IPS-15b (cell line): ENCODE results near the gene TAAR5.
"Not testable (repeated sequence)": the region's sequence is repeated elsewhere in the genome, so short reads cannot be mapped to it uniquely, and the experiment has no call there.

Experiments
- H3K27me3 ChIP-seq: one replicate; pipeline ENCODE4 v1.6.1; 2013; ENCODE audit warnings: low read length; ENCODE audit not compliant: control insufficient read depth, insufficient read depth
- H3K36me3 ChIP-seq: one replicate; pipeline ENCODE4 v1.6.1; 2013; ENCODE audit warnings: low read length; ENCODE audit not compliant: control insufficient read depth, insufficient read depth
- H3K4me1 ChIP-seq: one replicate; pipeline ENCODE4 v1.6.1; 2013; ENCODE audit warnings: mild to moderate bottlenecking, low read length; ENCODE audit not compliant: control insufficient read depth, insufficient read depth
- H3K4me3 ChIP-seq: one replicate; pipeline ENCODE4 v1.5.1; 2013; ENCODE audit warnings: low read depth, low read length
- H3K9ac ChIP-seq: one replicate; pipeline ENCODE4 v1.6.1; 2013; ENCODE audit warnings: low read depth, mild to moderate bottlenecking, low read length
- H3K9me3 ChIP-seq: one replicate; pipeline ENCODE4 v1.6.1; 2013; ENCODE audit warnings: mild to moderate bottlenecking, low read length; ENCODE audit not compliant: control insufficient read depth, insufficient read depth

TAAR5 gene

GRCh38 chr6:132568611-132569010 lies 20.9 kb downstream of the TAAR5 start:
- Histone ChIP-seq H3K9ac (no peak overlapping the region), H3K4me1 (no peaks in the 10 kb centered on the region), H3K36me3 (no peaks in the 10 kb centered on the region), H3K27me3 (no peaks in the 10 kb centered on the region), H3K4me3 (no peak overlapping the region), H3K9me3 (no peaks in the 10 kb centered on the region)

GRCh38 chr6:132567566-132567965 lies 22.0 kb downstream of the TAAR5 start:
- Histone ChIP-seq H3K27me3 (no peaks in the 10 kb centered on the region), H3K4me3 (no peak overlapping the region), H3K9ac (no peak overlapping the region), H3K36me3 (no peaks in the 10 kb centered on the region), H3K4me1 (no peaks in the 10 kb centered on the region), H3K9me3 (no peaks in the 10 kb centered on the region)

GRCh38 chr6:132566404-132566803 lies 23.1 kb downstream of the TAAR5 start:
- Histone ChIP-seq H3K4me3 (no peak overlapping the region), H3K9ac (no peak overlapping the region), H3K9me3 (no peaks in the 10 kb centered on the region), H3K36me3 (no peaks in the 10 kb centered on the region), H3K27me3 (no peaks in the 10 kb centered on the region), H3K4me1 (no peaks in the 10 kb centered on the region)

GRCh38 chr6:132560087-132560486 lies 29.5 kb downstream of the TAAR5 start:
- not testable (repeated sequence) for H3K4me3 ChIP-seq, H3K36me3 ChIP-seq, H3K4me1 ChIP-seq, H3K9ac ChIP-seq, H3K27me3 ChIP-seq, H3K9me3 ChIP-seq

GRCh38 chr6:132552372-132552771 lies 37.2 kb downstream of the TAAR5 start, which contains the start of gene TAAR8:
TAAR8 (plus strand) TSS chr6:132552672; CDS start chr6:132552693, 21 bp downstream.
- Histone ChIP-seq H3K27me3 (no peaks in the 10 kb centered on the region), H3K4me3 (no peak within 1 kb of the TSS), H3K9ac (no peak within 1 kb of the TSS), H3K4me1 (no peaks in the 10 kb centered on the region), H3K36me3 (no peaks in the 10 kb centered on the region), H3K9me3 (no peaks in the 10 kb centered on the region)

- no peak overlapping the region for H3K4me3 ChIP-seq
- H3K4me1 ChIP-seq: no peaks in the 10 kb centered on the region
- no peak overlapping the region for H3K9ac ChIP-seq
- H3K27me3 ChIP-seq: no peaks in the 10 kb centered on the region
- H3K9me3 ChIP-seq: no peaks in the 10 kb centered on the region
- no peaks in the 10 kb centered on the region for H3K36me3 ChIP-seq
Observed at GRCh38 chr6:132551214-132551613, 38.3 kb downstream of the TAAR5 start.

- Histone ChIP-seq H3K9ac (no peak overlapping the region), H3K4me1 (no peaks in the 10 kb centered on the region), H3K9me3 (no peaks in the 10 kb centered on the region), H3K27me3 (no peaks in the 10 kb centered on the region), H3K36me3 (no peaks in the 10 kb centered on the region), H3K4me3 (no peak overlapping the region)
Observed at GRCh38 chr6:132548746-132549463, 40.6 kb downstream of the TAAR5 start.

- Histone ChIP-seq H3K9ac (no peak overlapping the region), H3K9me3 (no peaks in the 10 kb centered on the region), H3K4me1 (no peaks in the 10 kb centered on the region), H3K4me3 (no peak overlapping the region), H3K27me3 (no peaks in the 10 kb centered on the region), H3K36me3 (no peaks in the 10 kb centered on the region)
Observed at GRCh38 chr6:132544826-132545225, 44.7 kb downstream of the TAAR5 start.
